Neural progenitor cell (in vitro differentiated cells): ENCODE measurements around the gene GRB2. TPM values are rescaled to one million over a fixed set of nuclear protein-coding genes. Genes with fewer than 3 reads are reported as not detected.
A peak's percentile ranks its signal among the peaks of the same experiment; 100 is the strongest.
"Not testable (repeated sequence)": the region's sequence is repeated elsewhere in the genome, so short reads cannot be mapped to it uniquely, and the experiment has no call there.

ENCODE experiments used
- DNase-seq: peaks from one replicate; pipeline ENCODE4 v3.0.0-alpha.2; 2016; ENCODE audit warnings: low spot score
- H2AFZ ChIP-seq: fragments of 200-600 bp; sonication (generic); replicated peaks from 2 replicates; pipeline ENCODE4 v1.6.1; 2016; ENCODE audit warnings: antibody characterized with exemption
- H3F3A ChIP-seq: fragments of 200-600 bp; sonication (generic); 2 replicates; pipeline ENCODE4 v1.6.1; 2016; ENCODE audit warnings: antibody characterized with exemption, low read depth
- H3K27ac ChIP-seq: fragments of 200-600 bp; sonication (generic); 2 replicates; pipeline ENCODE4 v1.5.1; 2016; ENCODE audit warnings: mild to moderate bottlenecking
- H3K27me3 ChIP-seq: fragments of 200-600 bp; sonication (generic); 2 replicates; pipeline ENCODE4 v1.6.1; 2016; ENCODE audit warnings: mild to moderate bottlenecking, moderate library complexity
- H3K36me3 ChIP-seq: fragments of 200-600 bp; sonication (generic); 2 replicates; pipeline ENCODE4 v1.5.1; 2016
- H3K4me1 ChIP-seq: fragments of 200-600 bp; sonication (generic); 2 replicates; pipeline ENCODE4 v1.6.1; 2016; ENCODE audit warnings: mixed run types
- H3K4me2 ChIP-seq: fragments of 200-600 bp; sonication (generic); 2 replicates; pipeline ENCODE4 v1.6.1; 2016
- H3K4me3 ChIP-seq: fragments of 200-600 bp; sonication (generic); 2 replicates; pipeline ENCODE4 v1.5.1; 2016
- H3K79me2 ChIP-seq: fragments of 200-600 bp; sonication (generic); 2 replicates; pipeline ENCODE4 v1.6.1; 2016; ENCODE audit warnings: low read depth
- H3K9ac ChIP-seq: fragments of 200-600 bp; sonication (generic); 2 replicates; pipeline ENCODE4 v1.6.1; 2016
- H3K9me3 ChIP-seq: fragments of 200-600 bp; sonication (generic); 2 replicates; pipeline ENCODE4 v1.5.1; 2016; ENCODE audit warnings: low read depth
- H4K20me1 ChIP-seq: fragments of 200-600 bp; sonication (generic); 2 replicates; pipeline ENCODE4 v1.6.1; 2016; ENCODE audit warnings: low read depth
- H3K27ac Mint-ChIP-seq: 3 replicates; pipeline ENCODE4 v1.8.0; 2021; ENCODE audit warnings: mixed read lengths
- H3K27me3 Mint-ChIP-seq: 2 replicates; pipeline ENCODE4 v1.8.0; 2022; ENCODE audit warnings: low read depth, mild to moderate bottlenecking, inconsistent platforms, moderate library complexity, mixed read lengths; ENCODE audit not compliant: insufficient read depth
- H3K36me3 Mint-ChIP-seq: 3 replicates; pipeline ENCODE4 v1.8.0; 2021; ENCODE audit warnings: mixed read lengths
- H3K4me1 Mint-ChIP-seq: 3 replicates; pipeline ENCODE4 v1.8.0; 2021; ENCODE audit warnings: mixed read lengths
- H3K4me3 Mint-ChIP-seq: 3 replicates; pipeline ENCODE4 v1.8.0; 2021; ENCODE audit warnings: mild to moderate bottlenecking, moderate library complexity, mixed read lengths
- H3K9me3 Mint-ChIP-seq: 3 replicates; pipeline ENCODE4 v1.8.0; 2020; ENCODE audit warnings: mixed read lengths
- CTCF ChIP-seq: fragments of 200-600 bp; sonication (generic); IDR thresholded peaks from 2 replicates; pipeline ENCODE4 v1.5.1; 2017; ENCODE audit warnings: antibody characterized with exemption, mild to moderate bottlenecking
- EZH2 ChIP-seq: fragments of 200-600 bp; sonication (generic); IDR thresholded peaks from 2 replicates; pipeline ENCODE4 v1.6.1; 2017; ENCODE audit warnings: antibody characterized with exemption, mild to moderate bottlenecking, moderate library complexity
- EZH2phosphoT487 ChIP-seq: fragments of 200-600 bp; sonication (generic); IDR thresholded peaks from 2 replicates; pipeline ENCODE4 v1.6.1; 2017; ENCODE audit warnings: antibody characterized with exemption
- total RNA-seq: library from RNA; depleted of rRNA; stranded (reverse); fragments of >200 nt; gene quantifications from 2 replicates; pipeline ENCODE4 v1.2.3, GENCODE V29; 2015; ENCODE audit warnings: low replicate concordance

The GRB2 gene
- total RNA-seq, 1 donor from 2014 or later = 72.5 TPM

- Histone ChIP-seq H2AFZ (no peak overlapping the region), H3K4me1 (peaks cover 54% of the 10 kb centered on the region), H3K4me3 (no peak overlapping the region), H3K79me2 (peaks cover 80% of the 10 kb centered on the region), H3K9me3 (no peaks in the 10 kb centered on the region), H3K27me3 (no peaks in the 10 kb centered on the region), H3K4me2 (no peak overlapping the region), H3K9ac (no peak overlapping the region), H3K27ac (no peak overlapping the region), H3F3A (peaks cover 66% of the 10 kb centered on the region), H3K36me3 (no peaks in the 10 kb centered on the region), H4K20me1 (peaks cover 92% of the 10 kb centered on the region)
- no peak overlapping the region for H3K4me3 Mint-ChIP-seq
- no peak overlapping the region for H3K27ac Mint-ChIP-seq
- peaks cover 62% of the 10 kb centered on the region for H3K4me1 Mint-ChIP-seq
- no peak for TF ChIP-seq CTCF
- no peak for TF ChIP-seq EZH2phosphoT487
- no peak for TF ChIP-seq EZH2
- no peaks in the 10 kb centered on the region for H3K9me3 Mint-ChIP-seq
- DNase-seq = no peak
- H3K36me3 Mint-ChIP-seq = no peaks in the 10 kb centered on the region
- peaks cover 3% of the 10 kb centered on the region for H3K27me3 Mint-ChIP-seq
These were observed 57.0 kb downstream of the GRB2 start for GRCh38 chr17:75348386-75349012.

GRCh38 chr17:75346906-75347305 lies 58.6 kb downstream of the GRB2 start:
- peak; percentile 58 for DNase-seq
- Histone ChIP-seq H3K9ac (no peak overlapping the region), H4K20me1 (peaks cover 100% of the 10 kb centered on the region), H2AFZ (no peak overlapping the region), H3K36me3 (no peaks in the 10 kb centered on the region), H3K4me2 (peak overlapping the region; percentile 38), H3K79me2 (peaks cover 81% of the 10 kb centered on the region), H3K4me3 (no peak overlapping the region), H3K4me1 (peaks cover 51% of the 10 kb centered on the region), H3K9me3 (no peaks in the 10 kb centered on the region), H3K27ac (no peak overlapping the region), H3K27me3 (no peaks in the 10 kb centered on the region), H3F3A (peaks cover 59% of the 10 kb centered on the region)
- Mint-ChIP-seq H3K36me3 (no peaks in the 10 kb centered on the region), H3K9me3 (no peaks in the 10 kb centered on the region), H3K4me3 (peak overlapping the region; percentile 60), H3K27me3 (peaks cover 3% of the 10 kb centered on the region), H3K4me1 (peaks cover 56% of the 10 kb centered on the region), H3K27ac (peak overlapping the region; percentile 69)
- no peak for TF ChIP-seq EZH2phosphoT487
- TF ChIP-seq EZH2 = no peak
- TF ChIP-seq CTCF = no peak

- not testable (repeated sequence) for H3K36me3 Mint-ChIP-seq, H3K4me3 Mint-ChIP-seq, H3K27ac ChIP-seq, H3K27me3 ChIP-seq, H3K9me3 ChIP-seq, H3K9me3 Mint-ChIP-seq, H3K9ac ChIP-seq, H2AFZ ChIP-seq, H3K27me3 Mint-ChIP-seq, H3K36me3 ChIP-seq, H3K27ac Mint-ChIP-seq, H3K4me3 ChIP-seq, DNase-seq
- Histone ChIP-seq H3F3A (peaks cover 56% of the 10 kb centered on the region), H3K79me2 (peaks cover 80% of the 10 kb centered on the region), H3K4me2 (peak overlapping the region; percentile 38), H3K4me1 (peaks cover 48% of the 10 kb centered on the region), H4K20me1 (peaks cover 100% of the 10 kb centered on the region)
- H3K4me1 Mint-ChIP-seq = peaks cover 50% of the 10 kb centered on the region
These were observed 59.1 kb downstream of the GRB2 start for GRCh38 chr17:75346368-75346767.

- H4K20me1 ChIP-seq = peaks cover 99% of the 10 kb centered on the region
- DNase-seq = peak; percentile 26
- H3K9ac ChIP-seq = no peak overlapping the region
- peaks cover 43% of the 10 kb centered on the region for H3K4me1 Mint-ChIP-seq
- H3K9me3 ChIP-seq = no peaks in the 10 kb centered on the region
- H3K4me1 ChIP-seq = peaks cover 41% of the 10 kb centered on the region
- no peaks in the 10 kb centered on the region for H3K27me3 ChIP-seq
- no peak for TF ChIP-seq EZH2phosphoT487
- no peak for TF ChIP-seq EZH2
- no peak for TF ChIP-seq CTCF
- H3F3A ChIP-seq = peaks cover 48% of the 10 kb centered on the region
- H3K27ac Mint-ChIP-seq = no peak overlapping the region
- no peak overlapping the region for H3K27ac ChIP-seq
- no peak overlapping the region for H2AFZ ChIP-seq
- H3K4me2 ChIP-seq = peak overlapping the region; percentile 62
- no peaks in the 10 kb centered on the region for H3K36me3 Mint-ChIP-seq
- no peaks in the 10 kb centered on the region for H3K9me3 Mint-ChIP-seq
- H3K27me3 Mint-ChIP-seq = peaks cover 2% of the 10 kb centered on the region
- H3K4me3 Mint-ChIP-seq = no peak overlapping the region
- no peaks in the 10 kb centered on the region for H3K36me3 ChIP-seq
- peaks cover 80% of the 10 kb centered on the region for H3K79me2 ChIP-seq
- no peak overlapping the region for H3K4me3 ChIP-seq
These were observed 59.8 kb downstream of the GRB2 start for GRCh38 chr17:75345514-75346167.
